ENCODE results near the gene OR4N5.
"Not testable (repeated sequence)": the region's sequence is repeated elsewhere in the genome, so short reads cannot be mapped to it uniquely, and the experiment has no call there.

The OR4N5 gene

GRCh38 chr14:20169852-20170251 lies 31.2 kb downstream of the OR4N5 start:
- DNase-seq (ENCODE audit: low spot score), result not testable (repeated sequence)

GRCh38 chr14:20174205-20174604 lies 35.6 kb downstream of the OR4N5 start:
- not testable (repeated sequence) for H3K4me3 ChIP-seq (ENCODE audit: low read length in 2 of 2); H3K36me3 ChIP-seq (replicated peaks in 1 of 2; ENCODE audit: control insufficient read depth in 2 of 2, insufficient read depth in 2 of 2, low read length in 2 of 2); H4K91ac ChIP-seq (ENCODE audit: low read depth, low read length, poor library complexity); H3K79me1 ChIP-seq (ENCODE audit: low read depth, low read length); H3K4me2 ChIP-seq (ENCODE audit: insufficient read depth, low read length, poor library complexity, severe bottlenecking); H3K9me3 ChIP-seq (replicated peaks in 1 of 2; ENCODE audit: control insufficient read depth in 2 of 2, insufficient read depth in 1 of 2, low read depth in 1 of 2, low read length in 2 of 2); H3K9ac ChIP-seq (ENCODE audit: low read depth, low read length, poor library complexity); H3K23ac ChIP-seq (ENCODE audit: low read depth, low read length, poor library complexity); H2BK15ac ChIP-seq (ENCODE audit: low read length); H2BK120ac ChIP-seq (ENCODE audit: low read depth, low read length); H3K27me3 ChIP-seq (ENCODE audit: control insufficient read depth in 3 of 3, insufficient read depth in 3 of 3, low read depth in 1 of 3, low read length in 3 of 3); H2AK5ac ChIP-seq (ENCODE audit: low read depth, low read length); H3K14ac ChIP-seq (ENCODE audit: low read length); H3K27ac ChIP-seq (replicated peaks; ENCODE audit: low read length); H4K8ac ChIP-seq (ENCODE audit: low read depth, low read length); H3K4ac ChIP-seq (ENCODE audit: low read length); H3K18ac ChIP-seq (ENCODE audit: low read length); DNase-seq (ENCODE audit: low spot score); H2BK12ac ChIP-seq (ENCODE audit: low read length); H2BK5ac ChIP-seq (ENCODE audit: low read length); H2AFZ ChIP-seq (ENCODE audit: low read length); H3K4me1 ChIP-seq (ENCODE audit: control insufficient read depth in 2 of 2, insufficient read depth in 1 of 2, low read depth in 1 of 2, low read length in 2 of 2)

More at GRCh38 chr14:20169852-20170251, 31.2 kb downstream of the OR4N5 start:
- not testable (repeated sequence) for H2BK5ac ChIP-seq (ENCODE audit: low read length); H4K91ac ChIP-seq (ENCODE audit: low read depth, low read length, poor library complexity); H3K27ac ChIP-seq (replicated peaks; ENCODE audit: low read length); H3K4me1 ChIP-seq (ENCODE audit: control insufficient read depth in 2 of 2, insufficient read depth in 1 of 2, low read depth in 1 of 2, low read length in 2 of 2); H3K23ac ChIP-seq (ENCODE audit: low read depth, low read length, poor library complexity); H4K8ac ChIP-seq (ENCODE audit: low read depth, low read length); H2AFZ ChIP-seq (ENCODE audit: low read length); H3K9ac ChIP-seq (ENCODE audit: low read depth, low read length, poor library complexity); H3K18ac ChIP-seq (ENCODE audit: low read length); H2BK15ac ChIP-seq (ENCODE audit: low read length); H3K4ac ChIP-seq (ENCODE audit: low read length); H2BK120ac ChIP-seq (ENCODE audit: low read depth, low read length); H3K27me3 ChIP-seq (ENCODE audit: control insufficient read depth in 3 of 3, insufficient read depth in 3 of 3, low read depth in 1 of 3, low read length in 3 of 3); H3K4me3 ChIP-seq (ENCODE audit: low read length in 2 of 2); H3K79me1 ChIP-seq (ENCODE audit: low read depth, low read length); H3K4me2 ChIP-seq (ENCODE audit: insufficient read depth, low read length, poor library complexity, severe bottlenecking); H2BK12ac ChIP-seq (ENCODE audit: low read length); H3K14ac ChIP-seq (ENCODE audit: low read length); H3K36me3 ChIP-seq (replicated peaks in 1 of 2; ENCODE audit: control insufficient read depth in 2 of 2, insufficient read depth in 2 of 2, low read length in 2 of 2); H2AK5ac ChIP-seq (ENCODE audit: low read depth, low read length)
- peaks cover 0 to 11% of the 10 kb centered on the region in 2 donors for H3K9me3 ChIP-seq (replicated peaks in 1 of 2; ENCODE audit: control insufficient read depth in 2 of 2, insufficient read depth in 1 of 2, low read depth in 1 of 2, low read length in 2 of 2)

GRCh38 chr14:20176330-20176729 lies 37.7 kb downstream of the OR4N5 start:
- no peak overlapping the region for H3K14ac ChIP-seq (ENCODE audit: low read length)
- no peaks in the 10 kb centered on the region for H3K36me3 ChIP-seq (replicated peaks in 1 of 2; ENCODE audit: control insufficient read depth in 2 of 2, insufficient read depth in 2 of 2, low read length in 2 of 2)
- no peaks in the 10 kb centered on the region for H3K79me1 ChIP-seq (ENCODE audit: low read depth, low read length)
- H4K91ac ChIP-seq (ENCODE audit: low read depth, low read length, poor library complexity), result no peak overlapping the region
- H3K23ac ChIP-seq (ENCODE audit: low read depth, low read length, poor library complexity), result no peak overlapping the region
- DNase-seq (ENCODE audit: low spot score), result no peak
- peaks cover 0 to 2% (median 0%) of the 10 kb centered on the region in 3 experiments for H3K27me3 ChIP-seq (ENCODE audit: control insufficient read depth in 3 of 3, insufficient read depth in 3 of 3, low read depth in 1 of 3, low read length in 3 of 3)
- H3K9me3 ChIP-seq (replicated peaks in 1 of 2; ENCODE audit: control insufficient read depth in 2 of 2, insufficient read depth in 1 of 2, low read depth in 1 of 2, low read length in 2 of 2), result peaks cover 0 to 15% of the 10 kb centered on the region in 2 donors
- no peak overlapping the region for H4K8ac ChIP-seq (ENCODE audit: low read depth, low read length)
- no CpG with 5 or more reads among the region's 6 CpGs for whole genome bisulfite sequencing, 2 donors (ENCODE audit: extremely low coverage in 2 of 2, insufficient read length in 2 of 2, insufficient replicate concordance in 1 of 2)
- no peak overlapping the region for H2AFZ ChIP-seq (ENCODE audit: low read length)
- H3K4me2 ChIP-seq (ENCODE audit: insufficient read depth, low read length, poor library complexity, severe bottlenecking), result no peak overlapping the region
- H3K4me3 ChIP-seq (ENCODE audit: low read length in 2 of 2), result no peak overlapping the region
- H3K9ac ChIP-seq (ENCODE audit: low read depth, low read length, poor library complexity), result no peak overlapping the region
- H2BK15ac ChIP-seq (ENCODE audit: low read length), result no peak overlapping the region
- H2BK12ac ChIP-seq (ENCODE audit: low read length), result no peak overlapping the region
- H2BK5ac ChIP-seq (ENCODE audit: low read length), result no peak overlapping the region
- H3K4ac ChIP-seq (ENCODE audit: low read length), result no peak overlapping the region
- no peak overlapping the region for H3K27ac ChIP-seq (replicated peaks; ENCODE audit: low read length)
- no peak overlapping the region for H2BK120ac ChIP-seq (ENCODE audit: low read depth, low read length)
- H2AK5ac ChIP-seq (ENCODE audit: low read depth, low read length), result no peak overlapping the region
- no peak overlapping the region for H3K18ac ChIP-seq (ENCODE audit: low read length)
- no peaks in the 10 kb centered on the region for H3K4me1 ChIP-seq (ENCODE audit: control insufficient read depth in 2 of 2, insufficient read depth in 1 of 2, low read depth in 1 of 2, low read length in 2 of 2)

GRCh38 chr14:20177433-20177974 lies 38.9 kb downstream of the OR4N5 start:
- Histone ChIP-seq H3K9ac (ENCODE audit: low read depth, low read length, poor library complexity) (no peak overlapping the region), H3K18ac (ENCODE audit: low read length) (no peak overlapping the region), H3K27me3 (ENCODE audit: control insufficient read depth in 3 of 3, insufficient read depth in 3 of 3, low read depth in 1 of 3, low read length in 3 of 3) (peaks cover 0 to 2% (median 0%) of the 10 kb centered on the region in 3 experiments), H3K36me3 (replicated peaks in 1 of 2; ENCODE audit: control insufficient read depth in 2 of 2, insufficient read depth in 2 of 2, low read length in 2 of 2) (no peaks in the 10 kb centered on the region), H3K79me1 (ENCODE audit: low read depth, low read length) (no peaks in the 10 kb centered on the region), H3K4me3 (ENCODE audit: low read length in 2 of 2) (no peak overlapping the region), H2BK15ac (ENCODE audit: low read length) (no peak overlapping the region), H4K91ac (ENCODE audit: low read depth, low read length, poor library complexity) (no peak overlapping the region), H2BK12ac (ENCODE audit: low read length) (no peak overlapping the region), H2BK5ac (ENCODE audit: low read length) (no peak overlapping the region), H2BK120ac (ENCODE audit: low read depth, low read length) (no peak overlapping the region), H3K4ac (ENCODE audit: low read length) (no peak overlapping the region), H3K23ac (ENCODE audit: low read depth, low read length, poor library complexity) (no peak overlapping the region), H3K27ac (replicated peaks; ENCODE audit: low read length) (no peak overlapping the region), H3K9me3 (replicated peaks in 1 of 2; ENCODE audit: control insufficient read depth in 2 of 2, insufficient read depth in 1 of 2, low read depth in 1 of 2, low read length in 2 of 2) (peaks cover 0 to 16% of the 10 kb centered on the region in 2 donors), H3K14ac (ENCODE audit: low read length) (no peak overlapping the region), H2AFZ (ENCODE audit: low read length) (no peak overlapping the region), H4K8ac (ENCODE audit: low read depth, low read length) (no peak overlapping the region), H2AK5ac (ENCODE audit: low read depth, low read length) (no peak overlapping the region), H3K4me1 (ENCODE audit: control insufficient read depth in 2 of 2, insufficient read depth in 1 of 2, low read depth in 1 of 2, low read length in 2 of 2) (no peaks in the 10 kb centered on the region), H3K4me2 (ENCODE audit: insufficient read depth, low read length, poor library complexity, severe bottlenecking) (no peak overlapping the region)
- no CpG with 5 or more reads among the region's 7 CpGs for WGBS, 2 donors (ENCODE audit: extremely low coverage in 2 of 2, insufficient read length in 2 of 2, insufficient replicate concordance in 1 of 2)
- DNase-seq (ENCODE audit: low spot score), result no peak
